Panc1 (cell line): Measurements from ENCODE around the gene CALCOCO2. TPM values are rescaled to one million over a fixed set of nuclear protein-coding genes. Genes with fewer than 3 reads are reported as not detected.

Source experiments
- ATAC-seq: fragments of 200-7000 bp; cut with Tn5 transposase; 2 replicates; pipeline ENCODE4 v1.9.1; 2020; ENCODE audit warnings: mild to moderate bottlenecking, moderate library complexity
- BruUV-seq: library from RNA; stranded (reverse); fragments of 400-500 nt; replicated peaks from 2 replicates; lab custom pipeline; 2021; lab: Mats Ljungman, UMichigan
- CTCF ChIA-PET: fragments of 300-600 bp; sonication (Branson Sonifier 250); formaldehyde crosslinking; loops from one replicate; lab custom pipeline; 2022; ENCODE audit warnings: antibody characterized with exemption; lab: Charles Lee
- POLR2A ChIA-PET: fragments of 300-600 bp; sonication (Branson Sonifier 250); formaldehyde crosslinking; loops from one replicate; lab custom pipeline; 2022; ENCODE audit warnings: antibody characterized with exemption; lab: Charles Lee
- DNase-seq: peaks from one replicate; pipeline ENCODE4 v3.0.0-alpha.2; 2010; ENCODE audit warnings: low read depth, low spot score
- H3K27ac ChIP-seq: 2 replicates; pipeline ENCODE4 v1.5.1; 2011; ENCODE audit warnings: mild to moderate bottlenecking, low read length, inconsistent platforms
- H3K27me3 ChIP-seq: fragments of 200-500 bp; sonication (Bioruptor generic); 2 replicates; pipeline ENCODE4 v1.6.0; 2014; ENCODE audit warnings: low read length, inconsistent platforms; ENCODE audit not compliant: control insufficient read depth, insufficient read depth
- H3K36me3 ChIP-seq: fragments of 200-500 bp; sonication (Bioruptor generic); 2 replicates; pipeline ENCODE4 v1.5.1; 2014; ENCODE audit warnings: inconsistent platforms, mild to moderate bottlenecking, low read length, moderate library complexity; ENCODE audit not compliant: control insufficient read depth, insufficient read depth
- H3K4me1 ChIP-seq: 2 replicates; pipeline ENCODE4 v1.5.1; 2011; ENCODE audit warnings: inconsistent platforms, mild to moderate bottlenecking, low read length, moderate library complexity; ENCODE audit not compliant: control insufficient read depth, insufficient read depth
- H3K4me3 ChIP-seq, 2 experiments: 2 replicates each; pipeline ENCODE4 v1.5.1; 2011 to 2012; ENCODE audit warnings: low read depth in 2 of 2, low read length in 2 of 2, mild to moderate bottlenecking in 2 of 2, inconsistent platforms in 1 of 2, moderate library complexity in 1 of 2
- H3K9me3 ChIP-seq: fragments of 200-500 bp; sonication (Bioruptor generic); 2 replicates; pipeline ENCODE4 v1.5.1; 2014; ENCODE audit warnings: low read depth, mild to moderate bottlenecking, inconsistent platforms, low read length, moderate library complexity; ENCODE audit not compliant: control insufficient read depth, insufficient read depth
- CTCF ChIP-seq: fragments of 450-650 bp; IDR thresholded peaks from 2 replicates; pipeline ENCODE4 v1.5.1; 2017; ENCODE audit warnings: mild to moderate bottlenecking
- POLR2AphosphoS5 ChIP-seq: IDR thresholded peaks from 2 replicates; pipeline ENCODE4 v1.6.1; 2012; ENCODE audit warnings: mild to moderate bottlenecking, low read depth, low read length, moderate library complexity
- REST ChIP-seq, 2 experiments: IDR thresholded peaks; 2 replicates each; pipeline ENCODE4 v1.6.1; 2011 to 2012; ENCODE audit warnings: low read depth in 2 of 2, control low read depth in 1 of 2, low read length in 1 of 2, mild to moderate bottlenecking in 1 of 2, moderate library complexity in 1 of 2; ENCODE audit not compliant: insufficient read depth in 1 of 2
- SIN3A ChIP-seq: IDR thresholded peaks from 2 replicates; pipeline ENCODE4 v1.6.1; 2012; ENCODE audit warnings: low read depth, mild to moderate bottlenecking, low read length, moderate library complexity, borderline replicate concordance; ENCODE audit not compliant: insufficient read depth
- TCF7L2 ChIP-seq: IDR thresholded peaks from 2 replicates; pipeline ENCODE4 v1.6.1; 2011; ENCODE audit warnings: mild to moderate bottlenecking, low read depth, low read length, inconsistent platforms
- in situ Hi-C: cut with HindIII; loops from 2 replicates; pipeline ENCODE4 v1.10.0; 2016; ENCODE audit warnings: low sequenced_read_pairs, low pct_unique_long_range_greater_than_20kb
- intact Hi-C: fragments of 100-400 bp; cut with micrococcal nuclease; formaldehyde crosslinking; loops from one replicate; pipeline ENCODE4 v1.10.0; 2022; ENCODE audit not compliant: unreplicated experiment
- total RNA-seq: library from RNA; stranded (reverse); gene quantifications from one replicate; pipeline ENCODE4 v1.2.1, GENCODE V29; 2021; ENCODE audit not compliant: unreplicated experiment

The CALCOCO2 gene
- total RNA-seq, 1 experiment from 2014 or later = 282 TPM

- POLR2A ChIA-PET = no interaction called here
- H3K4me3 ChIP-seq = no peak overlapping the region
- peaks cover 18% of the 10 kb centered on the region for H3K4me1 ChIP-seq
- H3K27me3 ChIP-seq = no peaks in the 10 kb centered on the region
- H3K9me3 ChIP-seq = no peaks in the 10 kb centered on the region
- H3K27ac ChIP-seq = no peak overlapping the region
- BruUV-seq = no TSS peak
- ATAC-seq (no peak), DNase-seq (no peak)
- in situ Hi-C loops = no loop called here
- H3K36me3 ChIP-seq = peaks cover 22% of the 10 kb centered on the region
- no peak for TF ChIP-seq REST (IDR thresholded peaks at IDR 0.05; ENCODE audit: insufficient read depth in 1 of 2, low read depth in 2 of 2, low read length in 1 of 2)
- TF ChIP-seq CTCF = no peak
- TF ChIP-seq TCF7L2 = no peak
- TF ChIP-seq SIN3A = no peak
- TF ChIP-seq POLR2AphosphoS5 = peak; percentile 26; the same call in 1 of the 2 replicates
- CTCF ChIA-PET = interaction anchor here (0.6 kb wide), 1 partner anchor 1231 kb away, joined by 3 read pairs; no protein-coding TSS in a partner anchor
- intact Hi-C loops = no loop called here
Measured at GRCh38 chr17:48894886-48895285, 64.1 kb downstream of the CALCOCO2 start.

- in situ Hi-C loops = loop anchor here (10.0 kb wide), 1 partner anchor 166 kb away; no protein-coding TSS in a partner anchor
- H3K4me1 ChIP-seq = no peaks in the 10 kb centered on the region; the same call in 1 of the 2 replicates
- ATAC-seq (peak; percentile 68), DNase-seq (no peak)
- 0 out of 2 replicates have a peak, but pooled peaks cover 5% of the 10 kb centered on the region for H3K36me3 ChIP-seq
- intact Hi-C loops = no loop called here
- CTCF ChIA-PET = no interaction called here
- no peak overlapping the region for H3K4me3 ChIP-seq
- TF ChIP-seq POLR2AphosphoS5 (no peak), REST (IDR thresholded peaks at IDR 0.05; ENCODE audit: insufficient read depth in 1 of 2, low read depth in 2 of 2, low read length in 1 of 2) (no peak), CTCF (no peak), TCF7L2 (no peak), SIN3A (no peak)
- POLR2A ChIA-PET = interaction anchor here (0.5 kb wide), 2 partner anchors 35 to 79 kb away, joined by 4 to 5 read pairs; no protein-coding TSS in a partner anchor
- no peaks in the 10 kb centered on the region for H3K27me3 ChIP-seq
- no TSS peak for BruUV-seq
- H3K27ac ChIP-seq = no peak overlapping the region
- H3K9me3 ChIP-seq = no peaks in the 10 kb centered on the region
Measured at GRCh38 chr17:48901241-48901640, 70.4 kb downstream of the CALCOCO2 start.
